Endothelial cell of umbilical vein (primary cell): Measurements from ENCODE around the gene TMEM266. TPM values are rescaled to one million over a fixed set of nuclear protein-coding genes. Genes with fewer than 3 reads are reported as not detected.

Experiments
- BruUV-seq: library from RNA; stranded (reverse); fragments of 400-500 nt; replicated peaks from 2 replicates; lab custom pipeline; 2021; lab: Mats Ljungman, UMichigan
- CTCF ChIA-PET: fragments of 300-600, 350-600 bp; sonication (Branson Sonifier 250); formaldehyde crosslinking; loops from one replicate; lab custom pipeline; 2021; ENCODE audit warnings: antibody characterized with exemption, inconsistent platforms; lab: Charles Lee
- POLR2A ChIA-PET: fragments of 300-600, 350-600 bp; sonication (Branson Sonifier 250); formaldehyde crosslinking; loops from one replicate; lab custom pipeline; 2021; ENCODE audit warnings: antibody characterized with exemption, inconsistent platforms; lab: Charles Lee
- DNase-seq: peaks from one replicate; pipeline ENCODE4 v3.0.0-alpha.2; 2011; ENCODE audit warnings: low read depth, low spot score
- FAIRE-seq: peaks from 2 replicates; lab custom pipeline; 2011; peaks lifted over from hg19 to GRCh38; lab: Jason Lieb, UNC
- H2AFZ ChIP-seq: 2 replicates; pipeline ENCODE4 v1.6.0; 2012; ENCODE audit warnings: low read depth, low read length, control low read depth, inconsistent platforms
- H3K27ac ChIP-seq: 2 replicates; pipeline ENCODE4 v1.5.1; 2011; ENCODE audit warnings: low read depth, mild to moderate bottlenecking, control low read depth, low read length, moderate library complexity; ENCODE audit not compliant: insufficient read depth
- H3K27me3 ChIP-seq, 2 experiments: 2 replicates each; pipeline versions ENCODE4 v1.6.0 to v1.6.1; 2011; ENCODE audit warnings: low read length in 2 of 2, mixed read lengths in 1 of 2; ENCODE audit not compliant: control insufficient read depth in 2 of 2, insufficient read depth in 2 of 2
- H3K36me3 ChIP-seq, 2 experiments: 2 replicates in 1 of 2; 3 replicates in 1 of 2; pipeline ENCODE4 v1.5.1; 2011; ENCODE audit warnings: low read length in 2 of 2, mild to moderate bottlenecking in 1 of 2, moderate library complexity in 1 of 2; ENCODE audit not compliant: control insufficient read depth in 2 of 2, insufficient read depth in 2 of 2; ENCODE audit errors: extremely low read depth in 1 of 2
- H3K4me1 ChIP-seq: 3 replicates; pipeline ENCODE4 v1.5.1; 2011; ENCODE audit warnings: mild to moderate bottlenecking, low read length; ENCODE audit not compliant: control insufficient read depth, insufficient read depth; ENCODE audit errors: extremely low read depth
- H3K4me2 ChIP-seq: 2 replicates; pipeline ENCODE4 v1.6.1; 2011; ENCODE audit warnings: low read length, control low read depth, mixed read lengths; ENCODE audit not compliant: insufficient read depth
- H3K4me3 ChIP-seq, 3 experiments: fragments of 200-600 bp in 1 of 3; sonication (generic), shearing (Covaris generic) in 1 of 3; replicated peaks in 1 of 3; 2 replicates each; pipeline ENCODE4 v1.5.1; 2011 to 2016; ENCODE audit warnings: control low read depth in 3 of 3, low read length in 3 of 3, mild to moderate bottlenecking in 2 of 3, inconsistent platforms in 1 of 3, low read depth in 1 of 3, moderate library complexity in 1 of 3; ENCODE audit not compliant: insufficient read depth in 1 of 3
- H3K79me2 ChIP-seq: 2 replicates; pipeline ENCODE4 v1.6.0; 2012; ENCODE audit warnings: low read length, inconsistent platforms; ENCODE audit not compliant: control insufficient read depth, insufficient read depth
- H3K9ac ChIP-seq: replicated peaks from 2 replicates; pipeline ENCODE3; 2011; ENCODE audit warnings: low read length, control low read depth; ENCODE audit not compliant: insufficient read depth; ENCODE audit errors: extremely low read depth
- H3K9me1 ChIP-seq: replicated peaks from 3 replicates; pipeline ENCODE4 v1.6.0; 2011; ENCODE audit warnings: mild to moderate bottlenecking, low read length; ENCODE audit not compliant: control insufficient read depth, insufficient read depth; ENCODE audit errors: extremely low read depth
- H3K9me3 ChIP-seq: replicated peaks from 2 replicates; pipeline ENCODE4 v1.5.1; 2012; ENCODE audit warnings: low read length, inconsistent platforms; ENCODE audit not compliant: control insufficient read depth, insufficient read depth
- H4K20me1 ChIP-seq: replicated peaks from 2 replicates; pipeline ENCODE3; 2011; ENCODE audit warnings: mild to moderate bottlenecking, low read length; ENCODE audit not compliant: control insufficient read depth, insufficient read depth; ENCODE audit errors: extremely low read depth
- EZH2 ChIP-seq: IDR thresholded peaks from 2 replicates; pipeline ENCODE4 v1.6.1; 2012; ENCODE audit warnings: borderline replicate concordance, low read depth, mild to moderate bottlenecking, moderate library complexity, low read length, inconsistent platforms; ENCODE audit not compliant: severe bottlenecking
- FOS ChIP-seq: IDR thresholded peaks from 2 replicates; pipeline ENCODE4 v1.6.1; 2011; ENCODE audit warnings: mild to moderate bottlenecking, low read length, moderate library complexity, borderline replicate concordance; ENCODE audit not compliant: insufficient read depth
- GATA2 ChIP-seq: IDR thresholded peaks from 2 replicates; pipeline ENCODE4 v1.7.0; 2011; ENCODE audit warnings: low read depth, mild to moderate bottlenecking, moderate library complexity, mixed read lengths, low read length; ENCODE audit not compliant: insufficient read length, insufficient read depth
- JUN ChIP-seq: IDR thresholded peaks from 2 replicates; pipeline ENCODE4 v1.6.1; 2011; ENCODE audit warnings: borderline replicate concordance, low read depth; ENCODE audit not compliant: insufficient read length, insufficient read depth
- MYC ChIP-seq: IDR thresholded peaks from one replicate; pipeline ENCODE4 v1.6.1; 2011; ENCODE audit warnings: mild to moderate bottlenecking, low read depth, low read length
- POLR2A ChIP-seq: IDR thresholded peaks from 2 replicates; pipeline ENCODE4 v1.6.1; 2012; ENCODE audit warnings: low read depth, mild to moderate bottlenecking, control low read depth, low read length
- POLR2AphosphoS5 ChIP-seq: IDR thresholded peaks from 2 replicates; pipeline ENCODE4 v1.6.1; 2012; ENCODE audit warnings: low read depth, mild to moderate bottlenecking, control low read depth, low read length, moderate library complexity; ENCODE audit not compliant: insufficient read depth
- dilution Hi-C: fragments of 300-500 bp; cut with MboI; formaldehyde crosslinking; loops from one replicate; pipeline ENCODE4 v1.15.0; 2019; ENCODE audit warnings: low sequenced_read_pairs; ENCODE audit not compliant: extremely low pct_ligation_motif_present
- intact Hi-C: fragments of 100-400 bp; cut with micrococcal nuclease; formaldehyde crosslinking; loops from one replicate; pipeline ENCODE4 v1.10.0; 2022
- polyA plus RNA-seq, 4 experiments: library from polyadenylated mRNA; depleted of rRNA in 3 of 4; stranded (reverse) in 3 of 4; unstranded in 1 of 4; fragments of >200 nt; gene quantifications; 2 replicates each; pipeline versions ENCODE4 v1.2.1 to v1.2.3, GENCODE V29; 2011 to 2012; ENCODE audit warnings: missing spikeins in 1 of 4
- total RNA-seq: library from RNA; stranded (reverse); gene quantifications from 2 replicates; pipeline ENCODE4 v1.2.3, GENCODE V29; 2021
- TF ChIP-seq, protein P1 (sequence below), 2 donors: IDR thresholded peaks; 1 replicate in 1 of 2; 2 replicates in 1 of 2; pipeline ENCODE4 v1.5.1; 2011; ENCODE audit warnings: low read length in 2 of 2, mild to moderate bottlenecking in 2 of 2, moderate library complexity in 2 of 2, control low read depth in 1 of 2, inconsistent platforms in 1 of 2, low read depth in 1 of 2; ENCODE audit not compliant: insufficient read depth in 1 of 2; ENCODE audit errors: extremely low read depth in 1 of 2
- TF ChIP-seq, protein P2 (sequence below): IDR thresholded peaks from 2 replicates; pipeline ENCODE4 v1.6.1; 2011; ENCODE audit not compliant: insufficient read depth, insufficient read length

The TMEM266 gene
- total and polyA plus RNA-seq, 2 donors (not counting 3 experiments of a cell fraction or from before 2014, with no cell fraction given), result not detected

DNA sequence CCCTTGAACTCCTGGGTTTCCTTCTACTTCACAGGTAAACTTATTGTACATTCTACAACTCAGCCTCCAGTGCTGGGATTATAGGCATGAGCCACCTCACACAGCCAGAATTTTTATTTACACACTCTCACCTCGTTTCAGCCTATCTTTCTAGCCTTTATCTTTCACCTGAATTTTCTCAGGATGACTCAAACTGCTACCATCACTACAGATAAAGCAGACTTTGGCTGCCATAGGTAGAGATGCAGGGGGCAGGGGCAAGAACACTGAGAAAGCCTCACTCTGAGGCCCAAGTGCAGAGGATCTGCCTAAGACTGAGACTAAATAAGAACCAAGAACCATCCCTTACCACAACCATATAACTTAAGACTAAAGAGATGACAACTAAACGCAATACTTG is 192.5 kb downstream of the TMEM266 start:
- POLR2A ChIA-PET, result no interaction called here
- Histone ChIP-seq H4K20me1 (no peaks in the 10 kb centered on the region), H3K9me3 (no peaks in the 10 kb centered on the region), H3K36me3 (no peaks in the 10 kb centered on the region), H3K4me3 (no peak overlapping the region), H3K9me1 (peaks cover 2% of the 10 kb centered on the region), H3K27me3 (no peaks in the 10 kb centered on the region), H3K27ac (no peak overlapping the region), H3K9ac (no peak overlapping the region), H3K79me2 (no peaks in the 10 kb centered on the region), H2AFZ (no peak overlapping the region), H3K4me2 (no peak overlapping the region), H3K4me1 (no peaks in the 10 kb centered on the region)
- CTCF ChIA-PET, result no interaction called here
- no peak for FAIRE-seq
- no peak for DNase-seq
- no TSS peak for BruUV-seq
- intact Hi-C loops, result no loop called here
- TF ChIP-seq, protein P1, sequence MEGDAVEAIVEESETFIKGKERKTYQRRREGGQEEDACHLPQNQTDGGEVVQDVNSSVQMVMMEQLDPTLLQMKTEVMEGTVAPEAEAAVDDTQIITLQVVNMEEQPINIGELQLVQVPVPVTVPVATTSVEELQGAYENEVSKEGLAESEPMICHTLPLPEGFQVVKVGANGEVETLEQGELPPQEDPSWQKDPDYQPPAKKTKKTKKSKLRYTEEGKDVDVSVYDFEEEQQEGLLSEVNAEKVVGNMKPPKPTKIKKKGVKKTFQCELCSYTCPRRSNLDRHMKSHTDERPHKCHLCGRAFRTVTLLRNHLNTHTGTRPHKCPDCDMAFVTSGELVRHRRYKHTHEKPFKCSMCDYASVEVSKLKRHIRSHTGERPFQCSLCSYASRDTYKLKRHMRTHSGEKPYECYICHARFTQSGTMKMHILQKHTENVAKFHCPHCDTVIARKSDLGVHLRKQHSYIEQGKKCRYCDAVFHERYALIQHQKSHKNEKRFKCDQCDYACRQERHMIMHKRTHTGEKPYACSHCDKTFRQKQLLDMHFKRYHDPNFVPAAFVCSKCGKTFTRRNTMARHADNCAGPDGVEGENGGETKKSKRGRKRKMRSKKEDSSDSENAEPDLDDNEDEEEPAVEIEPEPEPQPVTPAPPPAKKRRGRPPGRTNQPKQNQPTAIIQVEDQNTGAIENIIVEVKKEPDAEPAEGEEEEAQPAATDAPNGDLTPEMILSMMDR (IDR thresholded peaks at IDR 0.05; ENCODE audit: extremely low read depth in 1 of 2, insufficient read depth in 1 of 2, low read depth in 1 of 2, low read length in 2 of 2), result no peak
- TF ChIP-seq JUN (no peak), EZH2 (no peak), POLR2AphosphoS5 (no peak), GATA2 (no peak), MYC (no peak), FOS (no peak), POLR2A (no peak)
- TF ChIP-seq, protein P2, sequence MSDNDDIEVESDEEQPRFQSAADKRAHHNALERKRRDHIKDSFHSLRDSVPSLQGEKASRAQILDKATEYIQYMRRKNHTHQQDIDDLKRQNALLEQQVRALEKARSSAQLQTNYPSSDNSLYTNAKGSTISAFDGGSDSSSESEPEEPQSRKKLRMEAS, result no peak
- dilution Hi-C loops, result no loop called here
